Naive thymus-derived CD8-positive, alpha-beta T cell (primary cell): ENCODE measurements around the gene PCNT. TPM values are rescaled to one million over a fixed set of nuclear protein-coding genes. Genes with fewer than 3 reads are reported as not detected.

Source experiments
- ATAC-seq, 2 donors: fragments of 150-1000 bp; cut with Tn5 transposase in 1 of 2; sonication (Bioruptor Pico), chemical (Tn5 transposase) in 1 of 2; 1 replicate in 1 of 2; 2 replicates in 1 of 2; pipeline ENCODE4 v1.10.0; 2021; ENCODE audit warnings: mild to moderate bottlenecking in 2 of 2, moderate library complexity in 2 of 2
- POLR2A ChIA-PET: fragments of 350-600 bp; sonication (Branson Sonifier 250); formaldehyde crosslinking; loops from one replicate; lab custom pipeline; 2021; ENCODE audit warnings: antibody characterized with exemption; lab: Charles Lee
- DNase-seq, 10 donors: peaks; one replicate each; pipeline versions ENCODE4 v3.0.0 to v3.0.0-alpha.2; 2020 to 2022
- H3K27ac Mint-ChIP-seq, 10 donors: one replicate each; pipeline ENCODE4 v1.8.0; 2020 to 2022; ENCODE audit warnings: mild to moderate bottlenecking in 10 of 10, mixed read lengths in 10 of 10, moderate library complexity in 4 of 10, inconsistent platforms in 1 of 10
- H3K27me3 Mint-ChIP-seq, 5 donors: one replicate each; pipeline ENCODE4 v1.8.0; 2021 to 2022; ENCODE audit warnings: mixed read lengths in 5 of 5
- H3K36me3 Mint-ChIP-seq, 3 donors: one replicate each; pipeline ENCODE4 v1.8.0; 2020 to 2022; ENCODE audit warnings: mixed read lengths in 3 of 3, mild to moderate bottlenecking in 2 of 3, inconsistent platforms in 1 of 3
- H3K4me1 Mint-ChIP-seq, 4 donors: one replicate each; pipeline ENCODE4 v1.8.0; 2021 to 2022; ENCODE audit warnings: mixed read lengths in 4 of 4
- H3K4me3 Mint-ChIP-seq, 10 donors: one replicate each; pipeline ENCODE4 v1.8.0; 2020 to 2022; ENCODE audit warnings: mild to moderate bottlenecking in 10 of 10, mixed read lengths in 10 of 10, moderate library complexity in 6 of 10, inconsistent platforms in 1 of 10
- H3K9me3 Mint-ChIP-seq, 9 donors: one replicate each; pipeline ENCODE4 v1.8.0; 2020 to 2022; ENCODE audit warnings: mixed read lengths in 9 of 9, mild to moderate bottlenecking in 3 of 9, inconsistent platforms in 1 of 9, moderate library complexity in 1 of 9
- polyA plus RNA-seq, 3 donors: library from polyadenylated mRNA; unstranded; fragments of 300-500 nt; fragmentation: Illumina TruSeq; gene quantifications; one replicate each; pipeline ENCODE4 v1.2.3, GENCODE V29; 2021
- total RNA-seq, 8 experiments: library from RNA in 2 of 8; stranded (reverse) in 2 of 8; gene quantifications; one replicate each; pipeline ENCODE4 v1.2.3 and lab custom pipeline; 2021 to 2026

Gene PCNT
- total and polyA plus RNA-seq, 5 experiments from 2014 or later = 17.2 to 86.2 (median 37.4) TPM

- DNase-seq (no peak), ATAC-seq (no peak)
- Mint-ChIP-seq H3K36me3 (peaks cover 23 to 81% (median 42%) of the 10 kb centered on the region in 3 donors), H3K27ac (peak overlapping the region in 8 of 10 donors; percentile 6 to 56 (median 32)), H3K4me1 (peaks cover 13 to 70% (median 41%) of the 10 kb centered on the region in 4 donors), H3K4me3 (no peak overlapping the region), H3K27me3 (no peaks in the 10 kb centered on the region), H3K9me3 (peaks cover 0 to 6% (median 0%) of the 10 kb centered on the region in 9 donors)
- POLR2A ChIA-PET = interaction anchor here (0.6 kb wide), 1 partner anchor 37 kb away, joined by 4 read pairs; no protein-coding TSS in a partner anchor
Measured at GRCh38 chr21:46491553-46491952, 167.6 kb downstream of the PCNT start.

GRCh38 chr21:46492851-46493250 is 168.9 kb downstream of the PCNT start:
- Mint-ChIP-seq H3K36me3 (peaks cover 23 to 81% (median 49%) of the 10 kb centered on the region in 3 donors), H3K9me3 (peaks cover 0 to 6% (median 0%) of the 10 kb centered on the region in 9 donors), H3K27me3 (no peaks in the 10 kb centered on the region), H3K4me1 (peaks cover 12 to 63% (median 35%) of the 10 kb centered on the region in 4 donors), H3K27ac (peak overlapping the region in 4 of 10 donors; percentile 25 to 56 (median 38)), H3K4me3 (no peak overlapping the region)
- POLR2A ChIA-PET = no interaction called here
- DNase-seq (no peak), ATAC-seq (no peak)

DNA sequence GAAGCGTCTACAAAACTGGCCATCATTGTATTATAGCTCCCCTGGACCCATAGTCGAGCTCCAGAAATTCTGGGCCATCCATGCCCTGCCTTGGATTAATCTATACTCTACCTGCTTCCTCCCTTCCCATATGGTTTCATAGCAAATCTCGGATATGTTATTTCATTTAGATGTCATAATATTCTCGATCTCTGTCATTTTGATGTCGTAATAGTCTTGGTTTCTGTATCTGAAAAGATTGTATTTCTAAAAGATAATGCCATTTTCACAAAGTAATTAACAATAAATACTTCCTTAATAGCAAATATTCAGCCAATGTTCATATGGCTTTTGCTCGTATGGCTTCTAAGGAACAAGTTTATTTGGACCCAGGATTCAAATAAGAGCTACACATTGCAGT is 169.9 kb downstream of the PCNT start:
- Mint-ChIP-seq H3K4me3 (no peak overlapping the region), H3K27ac (peak overlapping the region in 5 of 10 donors; percentile 22 to 91 (median 47)), H3K9me3 (peaks cover 0 to 6% (median 0%) of the 10 kb centered on the region in 9 donors), H3K27me3 (no peaks in the 10 kb centered on the region), H3K36me3 (peaks cover 23 to 83% (median 51%) of the 10 kb centered on the region in 3 donors), H3K4me1 (peaks cover 11 to 58% (median 27%) of the 10 kb centered on the region in 4 donors)
- POLR2A ChIA-PET = no interaction called here
- no peak for DNase-seq
- no peak for ATAC-seq

Other genes starting within 250 kb of the PCNT start
- 10 to 100 TPM; 91.5 to 98.8 TPM for gene COL6A2, start 226.0 kb upstream of the PCNT start, total RNA-seq
- 10 to 100 TPM in 1 of 3 donors, 1 to 10 TPM in 2; 3.8 to 13.4 (median 8.8) TPM for gene COL6A2, start 226.0 kb upstream of the PCNT start, polyA plus RNA-seq
- gene FTCD, start 168.6 kb upstream of the PCNT start, total RNA-seq = 1 to 10 TPM; 2.1 to 2.2 TPM
- gene FTCD, start 168.6 kb upstream of the PCNT start, polyA plus RNA-seq = not detected
- 10 to 100 TPM; 11.2 TPM for gene SPATC1L, start 139.7 kb upstream of the PCNT start, total RNA-seq
- 10 to 100 TPM; 13.0 to 20.5 (median 13.6) TPM for gene SPATC1L, start 139.7 kb upstream of the PCNT start, polyA plus RNA-seq
- 10 to 100 TPM; 43.6 to 47.6 TPM for gene LSS, start 95.4 kb upstream of the PCNT start, total RNA-seq
- gene LSS, start 95.4 kb upstream of the PCNT start, polyA plus RNA-seq = 10 to 100 TPM; 12.3 to 14.6 (median 14.3) TPM
- gene MCM3AP, start 38.5 kb upstream of the PCNT start, total RNA-seq = 100 to 1,000 TPM; 186 to 187 TPM
- 10 to 100 TPM; 40.5 to 61.0 (median 41.5) TPM for gene MCM3AP, start 38.5 kb upstream of the PCNT start, polyA plus RNA-seq
- 10 to 100 TPM; 14.8 to 15.6 TPM for gene YBEY, start 37.8 kb upstream of the PCNT start, total RNA-seq
- 10 to 100 TPM; 14.2 to 22.2 (median 14.7) TPM for gene YBEY, start 37.8 kb upstream of the PCNT start, polyA plus RNA-seq
- gene C21orf58, start 286 bp upstream of the PCNT start, total RNA-seq = 1 to 10 TPM; 6.4 to 7.3 TPM
- 1 to 10 TPM in 1 of 3 donors, under 1 TPM in 2; 0.44 to 1.2 (median 0.51) TPM for gene C21orf58, start 286 bp upstream of the PCNT start, polyA plus RNA-seq
- gene DIP2A, start 134.7 kb downstream of the PCNT start, total RNA-seq = 100 to 1,000 TPM; 158 to 163 TPM
- 10 to 100 TPM; 26.8 to 33.6 (median 28.6) TPM for gene DIP2A, start 134.7 kb downstream of the PCNT start, polyA plus RNA-seq